H1 (cell line): ENCODE measurements around the gene CDK19. TPM values are rescaled to one million over a fixed set of nuclear protein-coding genes. Genes with fewer than 3 reads are reported as not detected.

Experiments
- JUND ChIP-seq: IDR thresholded peaks from 2 replicates; pipeline ENCODE4 v1.6.1; 2011; ENCODE audit warnings: mild to moderate bottlenecking, improper control_type of control experiment, low read length
- POLR2A ChIP-seq, 2 experiments: IDR thresholded peaks; 1 replicate in 1 of 2; 2 replicates in 1 of 2; pipeline ENCODE4 v1.6.1; 2011; ENCODE audit warnings: low read depth in 2 of 2, low read length in 2 of 2, mild to moderate bottlenecking in 2 of 2; ENCODE audit errors: control extremely low read depth in 1 of 2
- polyA plus RNA-seq, 7 experiments: library from polyadenylated mRNA; depleted of rRNA in 3 of 7; stranded (reverse) in 5 of 7; unstranded in 2 of 7; fragments of >200 nt in 5 of 7; fragments of 200-250 nt in 2 of 7; gene quantifications; 1 replicate in 5 of 7; 2 replicates in 1 of 7; 4 replicates in 1 of 7; pipeline versions ENCODE4 v1.2.1 to v1.2.3, GENCODE V29; 2011 to 2013; ENCODE audit warnings: missing spikeins in 2 of 7, mixed read lengths in 2 of 7
- total RNA-seq: library from RNA; stranded (reverse); fragmentation: NEBNext Ultra II Directional; extraction: Animal tissue kit (Norgen Biotek cat#: 25700); gene quantifications from 2 replicates; pipeline ENCODE4 v1.2.1, GENCODE V29; 2021

The CDK19 gene
- total and polyA plus RNA-seq, 2 of the 8 experiments (the other 6 are each of a cell fraction or from before 2014, with no cell fraction given): 4.9 to 12.6 TPM

GRCh38 chr6:110609101-110609500, 206.2 kb downstream of the CDK19 start (continued):
- no peak for TF ChIP-seq POLR2A (IDR thresholded peaks at IDR 0.05; ENCODE audit: control extremely low read depth in 1 of 2, low read depth in 2 of 2, low read length in 2 of 2)
- no peak for TF ChIP-seq JUND
